T47D (cell line): ENCODE data around the gene FGFBP2.

ENCODE experiments used
- DNase-seq, 2 experiments: peaks; one replicate each; pipeline versions ENCODE4 v3.0.0 to v3.0.0-alpha.2; 2011 to 2012; ENCODE audit warnings: low read depth in 1 of 2, low spot score in 1 of 2
- JUND ChIP-seq: IDR thresholded peaks from 2 replicates; pipeline ENCODE4 v1.6.1; 2012; ENCODE audit warnings: low read depth
- in situ Hi-C: cut with HindIII; loops from 2 replicates; pipeline ENCODE4 v1.10.0; 2016; ENCODE audit warnings: low sequenced_read_pairs, low pct_unique_long_range_greater_than_20kb

FGFBP2 gene

GRCh38 chr4:15963001-15963451, at the start of gene FGFBP2:
Gene FGFBP2, minus strand, starts transcription at chr4:15963175. Its CDS starts 46 bp downstream, at chr4:15963129.
- no peak for TF ChIP-seq JUND
- peak in 1 of 2 experiments; percentile 56 for DNase-seq
- in situ Hi-C loops, result no loop called here

GRCh38 chr4:16011173-16011572, 48.2 kb upstream of the FGFBP2 start:
- in situ Hi-C loops, result no loop called here
- DNase-seq, result no peak
- TF ChIP-seq JUND, result no peak

GRCh38 chr4:16009153-16009552, 46.2 kb upstream of the FGFBP2 start:
- TF ChIP-seq JUND, result no peak
- DNase-seq, result no peak
- in situ Hi-C loops, result no loop called here

GRCh38 chr4:16007471-16008095, 44.6 kb upstream of the FGFBP2 start:
- no peak for DNase-seq
- in situ Hi-C loops, result no loop called here
- TF ChIP-seq JUND, result no peak

- in situ Hi-C loops, result no loop called here
- DNase-seq, result no peak
- no peak for TF ChIP-seq JUND
These were observed 43.9 kb upstream of the FGFBP2 start for GRCh38 chr4:16006771-16007446.

GRCh38 chr4:16005676-16006075, 42.7 kb upstream of the FGFBP2 start:
- DNase-seq, result peak in 1 of 2 experiments; percentile 71
- no peak for TF ChIP-seq JUND
- in situ Hi-C loops, result no loop called here

GRCh38 chr4:16001484-16001858, 38.5 kb upstream of the FGFBP2 start:
- no peak for TF ChIP-seq JUND
- in situ Hi-C loops, result no loop called here
- DNase-seq, result peak; percentile 58 to 86

- in situ Hi-C loops, result no loop called here
- TF ChIP-seq JUND, result no peak
- peak in 1 of 2 experiments; percentile 23 for DNase-seq
These were observed 37.9 kb upstream of the FGFBP2 start for GRCh38 chr4:16000708-16001483.

GRCh38 chr4:15996773-15997172, 33.8 kb upstream of the FGFBP2 start:
- no peak for TF ChIP-seq JUND
- in situ Hi-C loops, result no loop called here
- DNase-seq, result no peak

GRCh38 chr4:15995826-15996225, 32.9 kb upstream of the FGFBP2 start:
- in situ Hi-C loops, result no loop called here
- TF ChIP-seq JUND, result no peak
- no peak for DNase-seq

- no peak for TF ChIP-seq JUND
- DNase-seq, result no peak
- in situ Hi-C loops, result no loop called here
These were observed 29.2 kb upstream of the FGFBP2 start for GRCh38 chr4:15992167-15992485.

GRCh38 chr4:15990570-15991285, 27.8 kb upstream of the FGFBP2 start:
- in situ Hi-C loops, result no loop called here
- TF ChIP-seq JUND, result no peak

GRCh38 chr4:15989424-15989823, 26.4 kb upstream of the FGFBP2 start:
- TF ChIP-seq JUND, result no peak
- in situ Hi-C loops, result no loop called here
- no peak for DNase-seq

More at GRCh38 chr4:15990570-15991285, 27.8 kb upstream of the FGFBP2 start:
- no peak for DNase-seq
